ENCODE results near the gene TSC22D4.
A peak's percentile ranks its signal among the peaks of the same experiment; 100 is the strongest.
"Not testable (repeated sequence)": the region's sequence is repeated elsewhere in the genome, so short reads cannot be mapped to it uniquely, and the experiment has no call there.

The TSC22D4 gene

GRCh38 chr7:100452513-100452912, 26.5 kb downstream of the TSC22D4 start:
- no peak for TF ChIP-seq CTCF (IDR thresholded peaks at IDR 0.05)
- no peak overlapping the region for H3K4me2 ChIP-seq (ENCODE audit: low read length)
- H3K27ac ChIP-seq, result no peak overlapping the region
- no peaks in the 10 kb centered on the region for H3K79me2 ChIP-seq
- no peaks in the 10 kb centered on the region for H3K9me3 ChIP-seq (ENCODE audit: control insufficient read depth, low read length)
- H3K36me3 ChIP-seq (ENCODE audit: control insufficient read depth, insufficient read depth, low read length), result no peaks in the 10 kb centered on the region
- no peak overlapping the region for H3K9ac ChIP-seq
- H2AFZ ChIP-seq, result no peak overlapping the region
- no peaks in the 10 kb centered on the region for H3K27me3 ChIP-seq (ENCODE audit: control insufficient read depth, insufficient read depth, low read length)
- H3K4me1 ChIP-seq, result peaks cover 4% of the 10 kb centered on the region
- no peak overlapping the region for H3K4me3 ChIP-seq (ENCODE audit: low read depth, low read length)

- TF ChIP-seq CTCF (IDR thresholded peaks at IDR 0.05), result no peak
- H3K79me2 ChIP-seq, result no peaks in the 10 kb centered on the region
- H2AFZ ChIP-seq, result no peak overlapping the region
- H3K4me2 ChIP-seq (ENCODE audit: low read length), result peak overlapping the region; percentile 98
- peak overlapping the region; percentile 98 for H3K4me3 ChIP-seq (ENCODE audit: low read depth, low read length)
- H3K9me3 ChIP-seq (ENCODE audit: control insufficient read depth, low read length), result no peaks in the 10 kb centered on the region
- peaks cover 7% of the 10 kb centered on the region for H3K4me1 ChIP-seq
- no peaks in the 10 kb centered on the region for H3K27me3 ChIP-seq (ENCODE audit: control insufficient read depth, insufficient read depth, low read length)
- no peak overlapping the region for H3K27ac ChIP-seq
- H3K36me3 ChIP-seq (ENCODE audit: control insufficient read depth, insufficient read depth, low read length), result no peaks in the 10 kb centered on the region
- no peak overlapping the region for H3K9ac ChIP-seq
These were observed 29.7 kb downstream of the TSC22D4 start for GRCh38 chr7:100449190-100449795.

GRCh38 chr7:100447363-100447762, 31.7 kb downstream of the TSC22D4 start:
- not testable (repeated sequence) for H3K4me3 ChIP-seq (ENCODE audit: low read depth, low read length); H3K9me3 ChIP-seq (ENCODE audit: control insufficient read depth, low read length); H3K4me2 ChIP-seq (ENCODE audit: low read length); H2AFZ ChIP-seq; H3K36me3 ChIP-seq (ENCODE audit: control insufficient read depth, insufficient read depth, low read length); H3K9ac ChIP-seq; H3K79me2 ChIP-seq; H3K27me3 ChIP-seq (ENCODE audit: control insufficient read depth, insufficient read depth, low read length); H3K27ac ChIP-seq; H3K4me1 ChIP-seq

GRCh38 chr7:100446040-100446439, 33.0 kb downstream of the TSC22D4 start:
- H3K9me3 ChIP-seq (ENCODE audit: control insufficient read depth, low read length), result no peaks in the 10 kb centered on the region
- H3K79me2 ChIP-seq, result no peaks in the 10 kb centered on the region
- H3K27ac ChIP-seq, result peak overlapping the region; percentile 33
- no peak overlapping the region for H3K4me2 ChIP-seq (ENCODE audit: low read length)
- H3K9ac ChIP-seq, result no peak overlapping the region
- H3K4me3 ChIP-seq (ENCODE audit: low read depth, low read length), result no peak overlapping the region
- no peaks in the 10 kb centered on the region for H3K27me3 ChIP-seq (ENCODE audit: control insufficient read depth, insufficient read depth, low read length)
- peaks cover 7% of the 10 kb centered on the region for H3K4me1 ChIP-seq
- TF ChIP-seq CTCF (IDR thresholded peaks at IDR 0.05), result no peak
- H3K36me3 ChIP-seq (ENCODE audit: control insufficient read depth, insufficient read depth, low read length), result no peaks in the 10 kb centered on the region
- no peak overlapping the region for H2AFZ ChIP-seq

- no peaks in the 10 kb centered on the region for H3K79me2 ChIP-seq
- no peak for TF ChIP-seq CTCF (IDR thresholded peaks at IDR 0.05)
- peak overlapping the region; percentile 17 for H2AFZ ChIP-seq
- H3K27ac ChIP-seq, result peak overlapping the region; percentile 60
- H3K9me3 ChIP-seq (ENCODE audit: control insufficient read depth, low read length), result no peaks in the 10 kb centered on the region
- no peak overlapping the region for H3K9ac ChIP-seq
- H3K4me3 ChIP-seq (ENCODE audit: low read depth, low read length), result no peak overlapping the region
- H3K27me3 ChIP-seq (ENCODE audit: control insufficient read depth, insufficient read depth, low read length), result no peaks in the 10 kb centered on the region
- peaks cover 3% of the 10 kb centered on the region for H3K4me1 ChIP-seq
- H3K36me3 ChIP-seq (ENCODE audit: control insufficient read depth, insufficient read depth, low read length), result no peaks in the 10 kb centered on the region
- H3K4me2 ChIP-seq (ENCODE audit: low read length), result no peak overlapping the region
These were observed 34.4 kb downstream of the TSC22D4 start for GRCh38 chr7:100444311-100445278.

All from parathyroid adenoma (tissue), 2 donors.